GM19324 (cell line): ENCODE measurements around the gene TTC39C.

Source experiments
- ATAC-seq: cut with Tn5 transposase; IDR thresholded peaks from one replicate; pipeline ENCODE4 v1.9.1; 2021; ENCODE audit warnings: mild to moderate bottlenecking, moderate library complexity; ENCODE audit not compliant: unreplicated experiment, low FRiP score

TTC39C gene

GRCh38 chr18:23990474-23991410, 23.8 kb upstream of the TTC39C start:
- ATAC-seq: no peak

GRCh38 chr18:23992089-23992940, 22.2 kb upstream of the TTC39C start:
- no peak for ATAC-seq

- no peak for ATAC-seq
Measured at GRCh38 chr18:23992941-23993280, 21.6 kb upstream of the TTC39C start.

DNA sequence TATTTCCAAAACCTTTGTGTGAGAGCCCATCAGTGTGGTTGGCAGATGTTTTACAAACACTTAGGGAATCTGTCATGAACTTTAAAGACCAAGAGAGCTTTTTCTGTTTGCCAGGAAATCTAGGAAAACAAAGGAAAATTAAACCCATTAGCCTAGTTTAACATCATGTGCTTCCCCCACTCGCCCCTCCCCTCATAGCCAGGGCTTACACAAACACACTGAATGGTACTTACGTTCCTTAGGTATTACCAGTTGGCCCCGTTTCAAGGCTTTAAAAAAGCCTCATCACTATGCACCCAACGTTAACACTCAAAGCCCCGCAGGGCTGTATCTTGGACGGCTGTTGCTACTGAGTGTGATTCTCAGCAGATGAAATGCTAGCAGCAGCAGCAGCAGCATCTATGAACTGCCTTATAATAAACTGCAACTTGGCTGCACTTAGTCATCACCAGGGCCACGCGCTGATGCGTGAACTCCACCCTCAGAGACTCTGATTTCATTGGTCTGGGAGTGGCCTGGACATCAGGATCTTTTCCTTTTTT, 20.1 kb upstream of the TTC39C start:
- ATAC-seq: no peak

DNA sequence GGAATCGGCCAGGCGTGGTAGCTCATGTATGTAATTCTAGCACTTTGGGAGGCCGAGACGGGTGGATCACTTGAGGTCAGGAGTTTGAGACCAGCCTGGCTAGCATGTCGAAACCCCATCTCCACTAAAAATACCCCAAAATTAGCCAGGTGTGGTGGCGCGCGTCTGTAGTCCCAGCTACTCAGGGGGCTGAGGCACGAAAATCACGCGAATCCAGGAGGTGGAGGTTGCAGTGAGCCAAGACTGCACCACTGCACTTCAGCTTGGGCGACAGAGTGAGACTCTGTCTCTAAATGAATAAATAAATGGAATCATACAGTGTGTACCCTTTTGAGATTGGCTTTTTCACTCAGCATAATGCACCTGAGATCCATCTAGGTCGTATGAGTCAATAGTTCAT, 19.4 kb upstream of the TTC39C start:
- ATAC-seq: no peak

DNA sequence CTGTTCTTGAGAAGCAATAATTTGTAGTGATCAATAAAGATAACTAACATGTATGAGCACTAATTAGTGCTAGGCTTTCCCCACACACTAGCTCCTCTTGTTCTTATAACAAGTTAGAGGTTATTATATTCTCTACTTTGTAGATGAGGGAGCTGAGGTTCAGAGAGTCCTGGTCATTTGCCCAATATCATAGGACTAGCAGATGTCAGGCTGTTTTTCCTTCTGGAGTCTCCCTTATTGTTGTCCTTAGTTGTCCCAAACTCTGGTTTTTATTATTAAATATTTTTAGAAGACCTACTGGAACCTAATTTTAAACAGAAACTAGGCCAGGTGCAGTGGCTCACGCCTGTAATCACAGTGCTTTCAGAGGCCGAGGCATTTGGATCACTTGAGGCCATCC, 16.5 kb upstream of the TTC39C start:
- ATAC-seq: no peak

- no peak for ATAC-seq
Measured at GRCh38 chr18:23998820-23999219, 15.7 kb upstream of the TTC39C start.

DNA sequence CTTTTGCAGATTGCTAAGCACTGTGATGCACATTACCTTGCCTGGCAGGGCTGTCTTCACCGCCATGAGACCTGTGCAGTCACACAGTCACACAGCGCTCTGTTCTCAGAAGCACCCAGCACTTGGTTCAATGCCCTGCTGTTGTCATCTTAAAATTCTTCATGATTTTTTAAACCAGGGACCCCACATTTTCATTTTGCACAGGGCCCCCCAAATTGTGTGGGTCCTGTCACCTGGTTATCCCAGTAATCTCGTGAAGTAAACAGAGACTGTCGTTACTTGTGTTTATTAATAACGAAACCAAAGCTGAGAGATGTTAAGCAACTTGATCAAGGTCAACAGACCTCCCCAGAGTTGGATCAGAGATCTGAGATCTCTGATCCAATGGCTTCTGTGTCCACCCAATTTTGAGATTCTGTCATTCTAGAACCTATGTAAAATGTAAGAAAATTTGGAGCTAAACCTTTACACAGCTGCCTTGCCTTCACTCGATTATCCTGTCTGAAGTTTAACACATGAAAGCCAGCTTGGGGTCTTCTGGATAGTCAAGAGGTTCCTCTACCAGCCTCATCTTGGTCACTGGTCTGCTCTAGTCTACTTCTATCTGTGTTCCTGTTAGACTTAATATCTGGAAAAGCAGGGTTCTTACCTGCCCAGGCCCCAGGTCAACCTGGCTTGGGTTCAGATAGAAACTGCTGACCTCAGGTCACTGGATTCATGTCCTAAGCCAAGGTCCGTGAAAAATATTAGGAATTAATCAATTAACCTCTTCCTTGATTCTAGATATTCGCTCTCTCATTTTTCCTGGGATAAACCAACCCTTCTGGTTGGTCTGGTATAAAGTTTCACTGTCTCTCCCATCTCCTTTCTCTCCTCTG, 13.7 kb upstream of the TTC39C start:
- no peak for ATAC-seq

DNA sequence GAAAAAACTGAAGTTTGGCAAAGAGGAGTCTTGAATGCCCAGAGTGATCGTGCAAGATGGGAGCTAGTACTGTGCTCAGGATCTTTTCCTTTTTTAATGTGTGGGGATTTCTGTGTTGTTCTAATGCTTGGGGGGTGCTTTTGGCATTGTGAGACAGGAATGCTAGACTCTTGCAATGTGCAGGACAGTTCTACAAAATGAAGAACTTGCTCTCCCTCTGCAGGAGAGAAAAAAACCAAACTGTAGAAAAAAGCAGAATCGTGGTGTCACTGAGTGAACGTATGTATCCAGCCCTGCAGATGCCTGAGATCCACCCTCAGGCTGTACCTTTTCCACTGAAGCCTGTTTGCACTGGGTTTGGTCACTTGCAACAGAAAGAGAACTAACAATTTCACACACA, 12.1 kb upstream of the TTC39C start:
- ATAC-seq: no peak

DNA sequence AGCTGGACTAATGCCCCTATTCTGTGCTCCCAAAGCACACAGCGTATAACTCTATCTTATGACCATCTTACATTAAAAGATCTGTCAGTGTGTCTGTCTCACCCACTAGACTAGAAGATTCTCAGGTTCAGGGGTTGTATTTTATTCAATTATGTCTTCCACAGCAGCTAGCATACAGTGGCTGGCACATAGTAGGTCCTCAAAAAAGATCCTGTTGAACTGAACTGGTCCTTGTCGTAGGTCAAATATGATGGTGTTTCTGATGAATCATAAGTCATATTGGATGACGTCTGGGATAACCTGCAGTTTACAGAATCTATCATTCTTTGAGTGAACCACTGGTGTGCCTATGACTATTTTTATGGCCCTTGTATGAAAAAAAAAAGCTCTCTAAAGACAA, 11.3 kb upstream of the TTC39C start:
- ATAC-seq: no peak

- ATAC-seq: no peak
Measured at GRCh38 chr18:24003903-24004640, 10.5 kb upstream of the TTC39C start.

- ATAC-seq: no peak
Measured at GRCh38 chr18:24006712-24007313, 7.7 kb upstream of the TTC39C start.

DNA sequence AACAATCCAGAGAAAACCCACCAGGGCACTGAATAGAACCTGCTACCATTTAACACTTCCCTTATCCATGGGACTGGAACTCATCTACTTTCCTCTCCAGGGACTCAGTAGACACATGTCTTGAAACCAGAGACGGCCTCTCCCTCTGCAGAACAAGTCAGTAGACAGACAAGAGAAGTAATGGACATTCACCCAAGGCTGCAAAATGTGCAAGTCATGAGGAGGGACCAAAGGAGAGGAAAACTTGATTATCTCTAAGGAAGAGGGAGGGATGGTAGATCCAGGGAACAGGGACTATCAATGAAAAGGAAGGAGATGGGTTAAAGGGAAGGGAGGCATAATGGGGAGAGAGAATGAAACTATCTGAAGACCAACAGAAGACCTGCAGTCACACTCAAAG, 5.3 kb upstream of the TTC39C start:
- no peak for ATAC-seq

GRCh38 chr18:24009651-24010333, 4.8 kb upstream of the TTC39C start:
- ATAC-seq: peak; percentile 52

DNA sequence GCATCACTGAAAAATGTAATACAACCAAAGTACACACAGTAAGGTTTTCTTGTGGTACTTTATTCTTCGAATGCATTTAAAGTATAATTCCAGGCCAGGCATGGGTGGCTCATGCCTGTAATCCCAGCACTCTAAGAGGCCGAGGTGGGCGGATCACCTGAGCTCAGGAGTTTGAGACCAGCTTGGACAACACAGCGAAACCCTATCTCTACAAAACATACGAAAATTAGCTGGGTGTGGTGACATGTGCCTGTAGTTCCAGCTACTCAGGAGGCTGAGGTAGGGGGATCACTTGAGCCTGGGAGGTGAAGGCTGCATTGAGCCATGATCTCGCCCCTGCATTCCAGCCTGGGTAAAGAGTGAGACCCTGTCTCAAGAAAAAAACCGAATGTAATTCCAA, 3.9 kb upstream of the TTC39C start:
- ATAC-seq: no peak

DNA sequence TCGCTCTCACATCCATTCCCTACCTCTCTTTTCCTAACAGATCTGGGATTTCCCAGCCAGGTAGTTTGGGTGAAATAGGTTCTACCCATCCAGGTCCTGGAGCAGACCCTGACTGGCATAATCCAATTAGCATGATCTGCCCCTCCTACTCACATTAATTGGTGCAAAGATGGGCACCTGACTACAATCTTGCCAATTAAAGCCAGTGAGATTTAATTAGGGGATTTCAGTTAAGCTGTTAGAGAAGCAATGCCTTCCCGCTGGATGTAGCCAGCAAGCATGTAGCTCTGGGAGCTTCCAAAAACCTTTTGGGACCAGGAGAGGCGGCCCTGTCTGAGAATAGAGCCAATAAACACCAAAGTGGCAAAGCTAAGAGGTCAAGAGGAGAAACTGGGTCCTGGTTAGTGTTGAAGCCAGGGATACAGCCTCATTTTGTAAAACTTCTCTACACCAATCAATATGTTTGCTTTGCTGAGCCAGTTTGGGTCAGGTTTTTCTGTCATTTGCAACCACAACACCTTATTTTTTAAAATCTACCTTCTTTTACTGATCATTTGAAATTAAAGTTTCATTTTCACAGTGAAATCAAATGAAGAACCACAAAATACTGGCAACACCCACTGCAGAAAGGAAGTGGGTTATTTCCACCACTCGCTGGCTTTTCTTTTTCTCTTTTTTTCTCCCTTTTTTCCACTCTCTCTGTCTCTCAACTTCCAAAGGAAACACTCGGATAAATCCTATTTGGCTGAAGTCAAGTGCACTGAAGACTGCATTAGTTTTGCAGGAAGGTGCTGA, 3.2 kb upstream of the TTC39C start:
- no peak for ATAC-seq

GRCh38 chr18:24013051-24013450, 1.5 kb upstream of the TTC39C start:
- ATAC-seq: no peak
